Measurements from ENCODE around the gene RPP21. TPM values are rescaled to one million over a fixed set of nuclear protein-coding genes. Genes with fewer than 3 reads are reported as not detected.
A peak's percentile ranks its signal among the peaks of the same experiment; 100 is the strongest.

Gene RPP21
- total RNA-seq, 1 experiment from 2014 or later = 64.0 TPM

- WGBS (ENCODE audit: extremely low coverage, insufficient read length, low lambda C conversion rate) = no CpG with 5 or more reads among the region's 4 CpGs
- H3K14ac ChIP-seq (ENCODE audit: insufficient read depth, low read length) = no peak overlapping the region
- no peak overlapping the region for H2BK120ac ChIP-seq (ENCODE audit: low read depth, low read length, poor library complexity, severe bottlenecking)
- peaks cover 4 to 33% (median 28%) of the 10 kb centered on the region in 3 experiments for H3K36me3 Mint-ChIP-seq (ENCODE audit: insufficient read depth in 1 of 3, low read depth in 3 of 3)
- H3K18ac ChIP-seq (ENCODE audit: insufficient read length, low read depth, low read length) = no peak overlapping the region
- H3K9me3 ChIP-seq (ENCODE audit: control insufficient read depth, low read depth, low read length) = no peaks in the 10 kb centered on the region
- no peak overlapping the region for H3K56ac ChIP-seq (ENCODE audit: insufficient read length, low read depth, low read length)
- no peak for TF ChIP-seq CTCF (conservative IDR thresholded peaks at IDR 0.05)
- no peaks in the 10 kb centered on the region for H3K79me1 ChIP-seq (ENCODE audit: insufficient read depth, low read depth, low read length, poor library complexity, severe bottlenecking)
- peaks cover 10% of the 10 kb centered on the region in 2 experiments for H3K4me1 Mint-ChIP-seq
- H3K4ac ChIP-seq (ENCODE audit: low read depth, low read length) = no peak overlapping the region
- peak overlapping the region; percentile 61 for H3K4me2 ChIP-seq (ENCODE audit: insufficient read depth, insufficient read length, low read length)
- no peak overlapping the region for H3K9ac ChIP-seq (ENCODE audit: extremely low read depth, insufficient read length, low read length)
- no peak overlapping the region for H2BK5ac ChIP-seq (ENCODE audit: insufficient read length, low read length)
- no peak overlapping the region for H3K23ac ChIP-seq (ENCODE audit: insufficient read length, low read depth, low read length)
- no peaks in the 10 kb centered on the region for H3K9me3 Mint-ChIP-seq
- no peak overlapping the region for H2AFZ ChIP-seq (ENCODE audit: low read length)
- no peaks in the 10 kb centered on the region for H3K79me2 ChIP-seq (ENCODE audit: insufficient read depth, low read length)
- H4K5ac ChIP-seq (ENCODE audit: insufficient read length, low read depth, low read length) = no peak overlapping the region
- no peaks in the 10 kb centered on the region for H4K20me1 ChIP-seq (ENCODE audit: control insufficient read depth, insufficient read depth, insufficient read length)
- H2BK12ac ChIP-seq (ENCODE audit: insufficient read length, low read depth, low read length) = no peak overlapping the region
- H3K27ac Mint-ChIP-seq = peak overlapping the region in 1 of 3 experiments; percentile 20; a peak in 2 of 7 replicates
- H4K8ac ChIP-seq (replicated peaks; ENCODE audit: insufficient read length, low read depth, low read length) = no peak overlapping the region
- no peak overlapping the region for H4K91ac ChIP-seq (ENCODE audit: insufficient read length, low read depth, low read length)
- no peaks in the 10 kb centered on the region for H3K27me3 ChIP-seq (ENCODE audit: insufficient read depth, low read length)
- H2BK15ac ChIP-seq (ENCODE audit: low read depth, low read length) = no peak overlapping the region
- peak overlapping the region; percentile 90 to 92 for H3K4me3 Mint-ChIP-seq
- no peak overlapping the region for H3K27ac ChIP-seq (ENCODE audit: insufficient read length, low read depth, low read length)
- no peaks in the 10 kb centered on the region for H3K4me1 ChIP-seq (ENCODE audit: insufficient read depth, low read length)
- no peak overlapping the region for H2AK5ac ChIP-seq (ENCODE audit: insufficient read length, low read length)
- no peaks in the 10 kb centered on the region for H3K23me2 ChIP-seq (ENCODE audit: insufficient read length, low read depth, low read length, poor library complexity, severe bottlenecking)
- no peak overlapping the region for H2BK20ac ChIP-seq (ENCODE audit: low read depth, low read length, poor library complexity, severe bottlenecking)
- H3K27me3 Mint-ChIP-seq (ENCODE audit: low read depth) = no peaks in the 10 kb centered on the region; the same call in 1 of the 2 replicates
- no peak for DNase-seq
- no peak overlapping the region for H3T11ph ChIP-seq (ENCODE audit: low read length)
Measured at GRCh38 chr6:30345852-30346251, 896 bp downstream of the RPP21 start.
